Endothelial cell of umbilical vein (primary cell): ENCODE data around the gene DNAH1.

Source experiments
- MYC ChIP-seq: IDR thresholded peaks from one replicate; pipeline ENCODE4 v1.6.1; 2011; ENCODE audit warnings: mild to moderate bottlenecking, low read depth, low read length
- TF ChIP-seq, protein P1 (sequence below), 2 donors: IDR thresholded peaks; 1 replicate in 1 of 2; 2 replicates in 1 of 2; pipeline ENCODE4 v1.5.1; 2011; ENCODE audit warnings: low read length in 2 of 2, mild to moderate bottlenecking in 2 of 2, moderate library complexity in 2 of 2, control low read depth in 1 of 2, inconsistent platforms in 1 of 2, low read depth in 1 of 2; ENCODE audit not compliant: insufficient read depth in 1 of 2; ENCODE audit errors: extremely low read depth in 1 of 2

GRCh38 chr3:52310861-52311575 is 5.1 kb upstream of the DNAH1 start:
- no peak for TF ChIP-seq MYC
- TF ChIP-seq, protein P1, sequence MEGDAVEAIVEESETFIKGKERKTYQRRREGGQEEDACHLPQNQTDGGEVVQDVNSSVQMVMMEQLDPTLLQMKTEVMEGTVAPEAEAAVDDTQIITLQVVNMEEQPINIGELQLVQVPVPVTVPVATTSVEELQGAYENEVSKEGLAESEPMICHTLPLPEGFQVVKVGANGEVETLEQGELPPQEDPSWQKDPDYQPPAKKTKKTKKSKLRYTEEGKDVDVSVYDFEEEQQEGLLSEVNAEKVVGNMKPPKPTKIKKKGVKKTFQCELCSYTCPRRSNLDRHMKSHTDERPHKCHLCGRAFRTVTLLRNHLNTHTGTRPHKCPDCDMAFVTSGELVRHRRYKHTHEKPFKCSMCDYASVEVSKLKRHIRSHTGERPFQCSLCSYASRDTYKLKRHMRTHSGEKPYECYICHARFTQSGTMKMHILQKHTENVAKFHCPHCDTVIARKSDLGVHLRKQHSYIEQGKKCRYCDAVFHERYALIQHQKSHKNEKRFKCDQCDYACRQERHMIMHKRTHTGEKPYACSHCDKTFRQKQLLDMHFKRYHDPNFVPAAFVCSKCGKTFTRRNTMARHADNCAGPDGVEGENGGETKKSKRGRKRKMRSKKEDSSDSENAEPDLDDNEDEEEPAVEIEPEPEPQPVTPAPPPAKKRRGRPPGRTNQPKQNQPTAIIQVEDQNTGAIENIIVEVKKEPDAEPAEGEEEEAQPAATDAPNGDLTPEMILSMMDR (IDR thresholded peaks at IDR 0.05; ENCODE audit: extremely low read depth in 1 of 2, insufficient read depth in 1 of 2, low read depth in 1 of 2, low read length in 2 of 2), result no peak
